GM19043 (cell line): ENCODE measurements around the gene FNDC4.

Experiments
- ATAC-seq: cut with Tn5 transposase; IDR thresholded peaks from one replicate; pipeline ENCODE4 v1.9.1; 2021; ENCODE audit warnings: low read depth; ENCODE audit not compliant: unreplicated experiment

Gene FNDC4

GRCh38 chr2:27494284-27494943, 586 bp downstream of the FNDC4 start:
- ATAC-seq, result no peak

DNA sequence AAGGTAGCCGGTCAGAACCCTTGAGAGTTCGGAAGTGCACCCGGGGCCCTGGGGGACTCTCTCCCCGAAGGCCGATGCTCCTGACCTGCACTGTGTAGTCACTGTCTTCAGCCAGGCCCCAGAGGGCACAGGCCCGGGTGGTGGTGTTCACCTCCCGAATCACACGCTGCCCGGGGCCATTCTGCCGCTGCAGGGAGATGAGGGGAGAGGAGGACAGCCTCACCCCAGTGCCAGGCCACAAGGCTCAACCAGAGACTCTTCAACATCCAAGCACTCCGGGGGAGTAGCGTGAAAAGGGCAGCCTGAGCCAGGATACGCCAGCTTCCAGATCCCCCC, 1.1 kb downstream of the FNDC4 start:
- ATAC-seq, result no peak

GRCh38 chr2:27492557-27492956, 2.4 kb downstream of the FNDC4 start:
- no peak for ATAC-seq

GRCh38 chr2:27489498-27490397, 5.3 kb downstream of the FNDC4 start, which contains the start of gene IFT172:
TSS of gene IFT172 (minus strand) at chr2:27489743. CDS start at chr2:27489653, 90 bp downstream.
- peak; percentile 97 for ATAC-seq

- ATAC-seq, result no peak
These were observed 5.9 kb downstream of the FNDC4 start for GRCh38 chr2:27489118-27489497.

DNA sequence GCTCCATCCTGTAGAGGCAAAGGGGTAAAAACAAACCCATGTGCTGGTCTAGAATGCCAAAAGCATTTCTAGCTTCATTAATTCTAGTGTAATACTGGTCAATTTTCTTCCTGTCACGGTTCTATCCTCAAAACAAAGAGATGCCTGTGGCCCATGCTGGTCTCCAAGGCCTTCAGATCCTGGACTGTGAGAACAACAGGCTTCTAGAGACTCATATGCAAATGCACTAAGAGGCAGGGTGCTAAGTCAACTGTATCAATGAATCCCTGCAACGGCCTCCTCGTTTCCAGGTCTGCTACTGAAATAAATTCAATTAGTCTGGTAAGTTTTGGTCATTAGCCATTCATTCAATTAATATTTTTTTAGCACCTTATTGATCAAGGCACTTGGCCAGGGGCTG, 9.5 kb downstream of the FNDC4 start:
- ATAC-seq, result no peak

- ATAC-seq, result no peak
These were observed 23.0 kb downstream of the FNDC4 start for GRCh38 chr2:27471961-27472360.

- ATAC-seq, result no peak
These were observed 30.6 kb downstream of the FNDC4 start for GRCh38 chr2:27464443-27464842.

GRCh38 chr2:27461118-27461517, 33.9 kb downstream of the FNDC4 start:
- no peak for ATAC-seq

DNA sequence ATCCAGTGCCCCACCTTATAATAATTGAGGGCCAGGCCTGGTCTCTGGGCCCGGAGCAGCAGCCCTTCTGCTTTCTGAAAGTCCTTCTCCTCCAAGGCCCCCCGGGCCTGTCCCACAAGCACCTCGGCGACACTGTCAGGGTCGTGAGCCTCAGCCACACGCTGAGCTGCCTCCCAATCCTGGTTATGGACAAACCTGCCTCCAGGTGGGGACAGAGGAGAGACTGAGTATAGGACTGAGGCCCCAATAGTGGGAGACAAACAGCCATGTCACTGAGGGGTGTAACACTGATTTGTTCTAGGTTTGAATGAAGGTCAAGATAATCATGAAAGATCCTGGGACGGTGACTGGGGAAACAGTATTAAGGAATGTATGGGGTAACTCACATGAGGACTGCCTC, 41.0 kb downstream of the FNDC4 start:
- ATAC-seq, result no peak

GRCh38 chr2:27451095-27451494, 43.9 kb downstream of the FNDC4 start:
- ATAC-seq, result no peak

DNA sequence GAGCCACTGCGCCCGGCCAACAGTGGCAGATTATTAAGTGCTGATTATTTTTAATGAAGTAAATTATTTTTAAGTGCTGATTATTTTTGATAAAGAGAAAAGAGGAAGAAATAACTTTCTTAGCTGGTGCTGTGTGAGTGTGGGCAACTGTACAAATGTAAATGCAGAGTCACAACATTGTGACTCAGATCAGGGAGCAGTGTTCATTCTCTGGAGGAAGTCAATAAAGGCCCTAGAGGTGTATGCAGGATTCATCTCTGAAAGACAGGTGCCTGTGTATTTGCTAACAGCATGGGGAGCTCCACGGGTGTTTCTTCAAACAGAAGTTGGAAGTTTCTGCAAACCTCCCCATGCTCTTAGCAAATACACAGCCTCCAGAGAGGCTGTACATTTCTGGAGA, 46.6 kb downstream of the FNDC4 start:
- ATAC-seq, result no peak

- no peak for ATAC-seq
These were observed 48.9 kb downstream of the FNDC4 start for GRCh38 chr2:27446057-27446456.

DNA sequence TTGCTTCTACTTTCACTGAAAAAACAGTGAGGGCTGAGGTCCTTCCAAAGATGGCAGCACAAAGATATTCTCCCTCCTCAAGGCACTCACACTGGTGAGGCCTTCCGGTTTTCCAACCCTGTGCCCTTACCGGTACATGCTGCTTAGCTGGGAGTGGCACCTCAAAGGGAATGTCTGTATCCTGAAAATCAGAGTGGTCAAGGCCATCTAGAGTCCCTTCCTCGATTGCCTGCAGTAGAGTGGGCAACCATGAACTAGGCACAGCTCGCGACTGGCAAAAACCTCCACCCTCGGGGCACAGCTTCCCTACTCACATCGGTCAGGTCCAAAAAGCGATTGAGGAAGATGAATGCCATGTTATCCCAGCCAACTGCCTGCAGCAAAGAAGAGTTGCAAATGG, 49.4 kb downstream of the FNDC4 start:
- no peak for ATAC-seq

GRCh38 chr2:27445155-27445554, 49.8 kb downstream of the FNDC4 start:
- no peak for ATAC-seq

- no peak for ATAC-seq
These were observed 52.1 kb downstream of the FNDC4 start for GRCh38 chr2:27442920-27443282.

DNA sequence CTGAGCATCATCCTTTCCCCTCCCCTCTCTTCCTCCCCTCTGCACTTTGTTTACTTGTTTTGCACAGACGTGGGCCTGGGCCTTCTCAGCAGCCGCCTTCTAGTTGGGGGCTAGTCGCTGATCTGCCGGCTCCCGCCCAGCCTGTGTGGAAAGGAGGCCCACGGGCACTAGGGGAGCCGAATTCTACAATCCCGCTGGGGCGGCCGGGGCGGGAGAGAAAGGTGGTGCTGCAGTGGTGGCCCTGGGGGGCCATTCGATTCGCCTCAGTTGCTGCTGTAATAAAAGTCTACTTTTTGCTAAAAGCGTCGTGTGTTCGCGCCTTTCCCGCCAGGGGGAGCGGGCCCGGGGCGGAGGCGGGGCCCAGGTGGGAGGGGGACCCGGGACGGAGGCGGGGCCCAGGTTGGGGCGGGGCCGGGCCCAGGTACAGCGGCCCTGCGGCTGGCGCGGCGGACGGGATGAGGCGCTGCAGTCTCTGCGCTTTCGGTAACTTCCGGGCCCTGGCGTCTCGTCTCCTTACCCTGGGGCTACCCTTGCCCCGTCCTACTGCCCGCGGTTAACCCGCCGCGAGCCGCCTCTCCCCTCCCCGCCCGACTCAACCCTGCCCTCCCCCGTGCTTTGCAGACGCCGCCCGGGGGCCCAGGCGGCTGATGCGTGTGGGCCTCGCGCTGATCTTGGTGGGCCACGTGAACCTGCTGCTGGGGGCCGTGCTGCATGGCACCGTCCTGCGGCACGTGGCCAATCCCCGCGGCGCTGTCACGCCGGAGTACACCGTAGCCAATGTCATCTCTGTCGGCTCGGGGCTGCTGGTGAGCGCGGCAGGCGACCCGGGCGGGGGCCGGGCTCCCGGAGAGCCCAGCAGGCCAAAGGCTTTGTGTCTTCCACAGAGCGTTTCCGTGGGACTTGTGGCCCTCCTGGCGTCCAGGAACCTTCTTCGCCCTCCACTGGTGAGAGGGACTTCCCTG, 52.8 kb downstream of the FNDC4 start, which contains the start of gene KRTCAP3:
TSS of gene KRTCAP3 (plus strand) at position 424 of the 962 bp plus-strand sequence. CDS start at position 456, 32 bp downstream.
- no peak for ATAC-seq
